Ascending aorta (tissue), 2 donors: Measurements from ENCODE around the gene WASL. TPM values are rescaled to one million over a fixed set of nuclear protein-coding genes. Genes with fewer than 3 reads are reported as not detected.

ENCODE experiments used
- DNase-seq, 2 donors: peaks; one replicate each; pipeline ENCODE4 v3.0.0-alpha.2; 2019; ENCODE audit warnings: low spot score in 2 of 2
- H3K27ac ChIP-seq, 2 donors: fragments of 200-600 bp; sonication (generic); one replicate each; pipeline ENCODE4 v1.5.1; 2016 to 2017; ENCODE audit warnings: mild to moderate bottlenecking in 1 of 2
- H3K27me3 ChIP-seq: fragments of 200-600 bp; sonication (generic); one replicate; pipeline ENCODE4 v1.5.1; 2017
- H3K36me3 ChIP-seq, 2 donors: fragments of 200-600 bp; sonication (generic); one replicate each; pipeline ENCODE4 v1.5.1; 2016
- H3K4me1 ChIP-seq, 2 donors: fragments of 200-600 bp; sonication (generic); one replicate each; pipeline ENCODE4 v1.5.1; 2016 to 2017; ENCODE audit warnings: mild to moderate bottlenecking in 1 of 2
- H3K4me3 ChIP-seq, 2 donors: fragments of 200-600 bp; sonication (generic); one replicate each; pipeline ENCODE4 v1.5.1; 2016 to 2017; ENCODE audit warnings: mild to moderate bottlenecking in 1 of 2
- H3K9me3 ChIP-seq, 2 donors: fragments of 200-600 bp; sonication (generic); one replicate each; pipeline ENCODE4 v1.5.1; 2016
- CTCF ChIP-seq, 3 experiments: fragments of 200-600 bp in 2 of 3; fragments of 450-650 bp in 1 of 3; sonication (generic) in 2 of 3; IDR thresholded peaks; one replicate each; pipeline ENCODE4 v1.5.1; 2016 to 2019; ENCODE audit warnings: antibody characterized with exemption in 3 of 3, mild to moderate bottlenecking in 1 of 3, moderate library complexity in 1 of 3
- intact Hi-C: fragments of 100-400 bp; cut with DNase I; formaldehyde crosslinking; loops from one replicate; pipeline ENCODE4 v1.15.1; 2023
- total RNA-seq: library from RNA; depleted of rRNA; stranded (reverse); fragments of >200 nt; gene quantifications from one replicate; pipeline ENCODE4 v1.1.0, GENCODE V29; 2016

The WASL gene
- total RNA-seq, 1 donor from 2014 or later, result 23.7 TPM

GRCh38 chr7:123751821-123752220, 3.0 kb upstream of the WASL start:
- peaks cover 0 to 18% of the 10 kb centered on the region in 2 donors for H3K4me1 ChIP-seq
- no peak for TF ChIP-seq CTCF (IDR thresholded peaks at IDR 0.05)
- H3K27ac ChIP-seq, result peak overlapping the region; percentile 19 to 45
- H3K36me3 ChIP-seq, result no peaks in the 10 kb centered on the region
- H3K9me3 ChIP-seq, result no peaks in the 10 kb centered on the region
- peak overlapping the region in 1 of 2 donors; percentile 5 for H3K4me3 ChIP-seq
- no peak for DNase-seq
- H3K27me3 ChIP-seq, result no peaks in the 10 kb centered on the region
- intact Hi-C loops, result no loop called here

- no peak for TF ChIP-seq CTCF (IDR thresholded peaks at IDR 0.05)
- Histone ChIP-seq H3K27me3 (no peaks in the 10 kb centered on the region), H3K4me3 (peak overlapping the region; percentile 84 to 99), H3K27ac (peak overlapping the region; percentile 99), H3K36me3 (no peaks in the 10 kb centered on the region), H3K4me1 (peaks cover 0 to 30% of the 10 kb centered on the region in 2 donors), H3K9me3 (no peaks in the 10 kb centered on the region)
- intact Hi-C loops, result no loop called here
- no peak for DNase-seq
Measured at GRCh38 chr7:123750389-123751230, 1.8 kb upstream of the WASL start.

GRCh38 chr7:123749537-123749857, 694 bp upstream of the WASL start:
- Histone ChIP-seq H3K9me3 (no peaks in the 10 kb centered on the region), H3K27ac (peak overlapping the region; percentile 99), H3K4me1 (peaks cover 0 to 38% of the 10 kb centered on the region in 2 donors), H3K36me3 (no peaks in the 10 kb centered on the region), H3K4me3 (peak overlapping the region; percentile 84 to 99), H3K27me3 (no peaks in the 10 kb centered on the region)
- no peak for TF ChIP-seq CTCF (IDR thresholded peaks at IDR 0.05)
- peak; percentile 21 to 70 for DNase-seq
- intact Hi-C loops, result loop anchor here (1.0 to 10.0 kb wide), 4 partner anchors 19 to 1179 kb away; partner anchors contain the start of genes CADPS2, NDUFA5 and POT1

- TF ChIP-seq CTCF (IDR thresholded peaks at IDR 0.05), result no peak
- peak in 1 of 2 donors; percentile 71 for DNase-seq
- H3K4me3 ChIP-seq, result peak overlapping the region; percentile 84 to 99
- no peaks in the 10 kb centered on the region for H3K9me3 ChIP-seq
- no peaks in the 10 kb centered on the region for H3K27me3 ChIP-seq
- peaks cover 0 to 48% of the 10 kb centered on the region in 2 donors for H3K4me1 ChIP-seq
- H3K27ac ChIP-seq, result peak overlapping the region; percentile 99
- no peaks in the 10 kb centered on the region for H3K36me3 ChIP-seq
- intact Hi-C loops, result loop anchor here (2.0 to 10.0 kb wide), 3 partner anchors 21 to 1181 kb away; partner anchors contain the start of genes CADPS2 and POT1
Measured at GRCh38 chr7:123748171-123748733, 551 bp downstream of the WASL start.

- Histone ChIP-seq H3K4me1 (peaks cover 0 to 51% of the 10 kb centered on the region in 2 donors), H3K27ac (peak overlapping the region; percentile 99), H3K27me3 (no peaks in the 10 kb centered on the region), H3K4me3 (peak overlapping the region; percentile 84 to 99), H3K9me3 (no peaks in the 10 kb centered on the region), H3K36me3 (no peaks in the 10 kb centered on the region)
- no peak for TF ChIP-seq CTCF (IDR thresholded peaks at IDR 0.05)
- intact Hi-C loops, result loop anchor here (2.0 to 10.0 kb wide), 3 partner anchors 21 to 1181 kb away; partner anchors contain the start of genes CADPS2 and POT1
- DNase-seq, result peak; percentile 11 to 73
Measured at GRCh38 chr7:123747620-123748141, 1.1 kb downstream of the WASL start.
